GM23248 (cell line): Measurements from ENCODE around the gene CAMK2B. TPM values are rescaled to one million over a fixed set of nuclear protein-coding genes. Genes with fewer than 3 reads are reported as not detected.

Source experiments
- DNase-seq: peaks from one replicate; pipeline ENCODE4 v3.0.0-alpha.2; 2015
- H2AFZ ChIP-seq: fragments of 200-600 bp; sonication (generic); 2 replicates; pipeline ENCODE4 v1.6.1; 2016; ENCODE audit warnings: antibody characterized with exemption
- H3F3A ChIP-seq: fragments of 200-600 bp; sonication (generic); 2 replicates; pipeline ENCODE4 v1.6.1; 2016; ENCODE audit warnings: mild to moderate bottlenecking, antibody characterized with exemption, mixed run types; ENCODE audit not compliant: insufficient read depth
- H3K27ac ChIP-seq: fragments of 200-600 bp; sonication (generic); 2 replicates; pipeline ENCODE4 v1.5.1; 2016; ENCODE audit warnings: mild to moderate bottlenecking
- H3K27me3 ChIP-seq: fragments of 200-600 bp; sonication (generic); replicated peaks from 2 replicates; pipeline ENCODE4 v1.6.1; 2016; ENCODE audit warnings: mild to moderate bottlenecking; ENCODE audit not compliant: insufficient read depth
- H3K36me3 ChIP-seq: fragments of 200-600 bp; sonication (generic); 2 replicates; pipeline ENCODE4 v1.6.1; 2016; ENCODE audit warnings: low read depth, mild to moderate bottlenecking
- H3K4me1 ChIP-seq: fragments of 200-600 bp; sonication (generic); 2 replicates; pipeline ENCODE4 v1.6.1; 2016; ENCODE audit warnings: mild to moderate bottlenecking; ENCODE audit not compliant: insufficient read depth
- H3K4me2 ChIP-seq: fragments of 200-600 bp; sonication (generic); one replicate; pipeline ENCODE4 v1.6.1; 2016; ENCODE audit warnings: mild to moderate bottlenecking; ENCODE audit not compliant: unreplicated experiment
- H3K4me3 ChIP-seq: fragments of 200-600 bp; sonication (generic); 2 replicates; pipeline ENCODE4 v1.5.1; 2016; ENCODE audit warnings: mild to moderate bottlenecking
- H3K79me2 ChIP-seq: fragments of 200-600 bp; sonication (generic); 2 replicates; pipeline ENCODE4 v1.6.1; 2016; ENCODE audit warnings: mild to moderate bottlenecking; ENCODE audit not compliant: insufficient read depth
- H3K9ac ChIP-seq: fragments of 200-600 bp; sonication (generic); 2 replicates; pipeline ENCODE4 v1.6.1; 2016; ENCODE audit warnings: mild to moderate bottlenecking
- H3K9me2 ChIP-seq: fragments of 200-600 bp; sonication (generic); 2 replicates; pipeline ENCODE4 v1.6.1; 2016; ENCODE audit warnings: mixed run types, mild to moderate bottlenecking, moderate library complexity; ENCODE audit not compliant: insufficient read depth
- H3K9me3 ChIP-seq: fragments of 200-600 bp; sonication (generic); one replicate; pipeline ENCODE4 v1.6.1; 2017; ENCODE audit warnings: low read depth
- H4K20me1 ChIP-seq: fragments of 200-600 bp; sonication (generic); 2 replicates; pipeline ENCODE4 v1.6.0; 2016; ENCODE audit not compliant: insufficient read depth
- EZH2 ChIP-seq: fragments of 200-600 bp; sonication (generic); IDR thresholded peaks from 2 replicates; pipeline ENCODE4 v1.6.1; 2018; ENCODE audit warnings: antibody characterized with exemption, mild to moderate bottlenecking; ENCODE audit not compliant: insufficient read depth, poor library complexity, severe bottlenecking
- EZH2phosphoT487 ChIP-seq: fragments of 200-600 bp; sonication (generic); IDR thresholded peaks from 2 replicates; pipeline ENCODE4 v1.6.1; 2018; ENCODE audit warnings: antibody characterized with exemption, moderate library complexity, mild to moderate bottlenecking, low read depth; ENCODE audit not compliant: insufficient read depth
- WGBS, 2 experiments: methylation state at CpG; one replicate each; pipeline ENCODE4 v1.1.6; 2015 to 2017; ENCODE audit warnings: low lambda C conversion rate in 2 of 2, low coverage in 1 of 2; ENCODE audit errors: missing lambda C conversion rate in 2 of 2; 5-methylcytosine and 5-hydroxymethylcytosine counted together
- in situ Hi-C: fragments of 300-500 bp; cut with MboI; formaldehyde crosslinking; loops from 2 replicates; pipeline ENCODE4 v1.15.0; 2020
- polyA plus RNA-seq: library from polyadenylated mRNA; unstranded; fragments of >200 nt; fragmentation: Nextera tagmentation; extraction: Ambion mirVana; gene quantifications from 2 replicates; pipeline ENCODE4 v1.2.1, GENCODE V29; 2016
- total RNA-seq: library from RNA; depleted of rRNA; stranded (reverse); fragments of >200 nt; shearing (Covaris generic); gene quantifications from 2 replicates; pipeline ENCODE4 v1.2.3, GENCODE V29; 2014

Gene CAMK2B
- total and polyA plus RNA-seq, 2 experiments from 2014 or later = 0.78 to 2.5 TPM

GRCh38 chr7:44329081-44329480, 3.7 kb upstream of the CAMK2B start:
- TF ChIP-seq EZH2 (no peak), EZH2phosphoT487 (no peak)
- 97 to 100% methylated on average over 2 of the region's 2 CpGs for WGBS, 2 experiments

GRCh38 chr7:44327981-44328380, 2.6 kb upstream of the CAMK2B start:
- no peaks in the 10 kb centered on the region for H3K9me3 ChIP-seq
- no peaks in the 10 kb centered on the region for H3K79me2 ChIP-seq
- no peak overlapping the region for H3K9ac ChIP-seq
- no peak overlapping the region for H3K4me3 ChIP-seq
- WGBS, 2 experiments = 58% methylated on average over 5 of the region's 5 CpGs
- TF ChIP-seq EZH2phosphoT487 (no peak), EZH2 (no peak)
- H3K4me2 ChIP-seq = no peak overlapping the region
- no peaks in the 10 kb centered on the region for H3K36me3 ChIP-seq
- no peaks in the 10 kb centered on the region for H3F3A ChIP-seq
- no peaks in the 10 kb centered on the region for H4K20me1 ChIP-seq
- in situ Hi-C loops = no loop called here
- H3K27me3 ChIP-seq = peaks cover 25% of the 10 kb centered on the region
- no peak overlapping the region for H2AFZ ChIP-seq
- DNase-seq = peak; percentile 16
- no peaks in the 10 kb centered on the region for H3K9me2 ChIP-seq
- H3K4me1 ChIP-seq = no peaks in the 10 kb centered on the region
- H3K27ac ChIP-seq = no peak overlapping the region

More at GRCh38 chr7:44329081-44329480, 3.7 kb upstream of the CAMK2B start:
- no peaks in the 10 kb centered on the region for H3K36me3 ChIP-seq
- no peaks in the 10 kb centered on the region for H3K79me2 ChIP-seq
- peaks cover 23% of the 10 kb centered on the region for H3K27me3 ChIP-seq
- H3K4me3 ChIP-seq = no peak overlapping the region
- H3K9me3 ChIP-seq = no peaks in the 10 kb centered on the region
- no peaks in the 10 kb centered on the region for H3K4me1 ChIP-seq
- in situ Hi-C loops = no loop called here
- no peak overlapping the region for H3K9ac ChIP-seq
- H2AFZ ChIP-seq = no peak overlapping the region
- H3K4me2 ChIP-seq = no peak overlapping the region
- H3K9me2 ChIP-seq = no peaks in the 10 kb centered on the region
- no peaks in the 10 kb centered on the region for H4K20me1 ChIP-seq
- H3F3A ChIP-seq = no peaks in the 10 kb centered on the region
- DNase-seq = no peak
- no peak overlapping the region for H3K27ac ChIP-seq

- Histone ChIP-seq H3K9me3 (no peaks in the 10 kb centered on the region), H3K9ac (no peak overlapping the region), H3K27me3 (peaks cover 23% of the 10 kb centered on the region), H3K4me1 (no peaks in the 10 kb centered on the region), H3F3A (no peaks in the 10 kb centered on the region), H3K4me2 (no peak overlapping the region), H2AFZ (no peak overlapping the region), H3K36me3 (no peaks in the 10 kb centered on the region), H3K4me3 (no peak overlapping the region), H3K79me2 (no peaks in the 10 kb centered on the region), H4K20me1 (no peaks in the 10 kb centered on the region), H3K9me2 (no peaks in the 10 kb centered on the region), H3K27ac (no peak overlapping the region)
- no peak for TF ChIP-seq EZH2
- TF ChIP-seq EZH2phosphoT487 = no peak
- 39 to 50% methylated on average over 12 of the region's 12 CpGs for WGBS, 2 experiments
- no peak for DNase-seq
- in situ Hi-C loops = no loop called here
Observed at GRCh38 chr7:44326261-44327125, 1.1 kb upstream of the CAMK2B start.

GRCh38 chr7:44325811-44326241, 432 bp upstream of the CAMK2B start:
- Histone ChIP-seq H3F3A (no peaks in the 10 kb centered on the region), H3K4me2 (no peak overlapping the region), H3K9me3 (no peaks in the 10 kb centered on the region), H4K20me1 (no peaks in the 10 kb centered on the region), H2AFZ (no peak overlapping the region), H3K9me2 (no peaks in the 10 kb centered on the region), H3K4me1 (no peaks in the 10 kb centered on the region), H3K36me3 (no peaks in the 10 kb centered on the region), H3K9ac (no peak overlapping the region), H3K27me3 (peaks cover 19% of the 10 kb centered on the region), H3K4me3 (no peak overlapping the region), H3K27ac (no peak overlapping the region), H3K79me2 (no peaks in the 10 kb centered on the region)
- in situ Hi-C loops = no loop called here
- no peak for TF ChIP-seq EZH2
- peak; percentile 28 for DNase-seq
- 2 to 6% methylated on average over 8 to 23 of the region's 23 CpGs for WGBS, 2 experiments
